GM10266 (cell line): ENCODE results near the gene LCLAT1.

ENCODE experiments used
- DNase-seq: peaks from one replicate; pipeline ENCODE4 v3.0.0; 2012; ENCODE audit errors: extremely low spot score
- CTCF ChIP-seq: IDR thresholded peaks from 2 replicates; pipeline ENCODE4 v1.5.1; 2012; ENCODE audit warnings: mild to moderate bottlenecking, low read depth; ENCODE audit not compliant: control insufficient read depth, insufficient read depth; ENCODE audit errors: missing control alignments

The LCLAT1 gene

GRCh38 chr2:30516166-30516565 lies 69.1 kb downstream of the LCLAT1 start:
- no peak for TF ChIP-seq CTCF
- DNase-seq, result no peak

DNA sequence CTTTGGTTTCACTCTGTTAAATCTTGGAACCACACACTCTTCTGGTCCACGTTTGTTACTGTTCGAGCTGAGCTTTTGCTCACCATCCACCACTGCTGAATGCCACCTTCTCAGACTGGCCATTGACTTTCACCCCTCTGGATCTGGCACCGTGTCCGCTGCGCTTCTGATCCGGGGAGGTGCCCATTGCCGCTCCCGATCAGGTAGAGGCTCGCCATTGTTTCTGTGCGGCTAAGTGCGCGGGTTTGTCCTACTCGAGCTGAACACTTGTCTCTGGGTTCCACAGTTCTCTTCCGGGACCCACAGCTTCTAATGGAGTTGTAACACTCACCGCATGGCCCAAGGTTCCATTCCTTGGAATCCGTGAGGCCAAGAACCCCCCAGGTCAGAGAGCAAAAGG lies 72.8 kb downstream of the LCLAT1 start:
- no peak for TF ChIP-seq CTCF
- DNase-seq, result no peak

GRCh38 chr2:30522421-30522820 lies 75.4 kb downstream of the LCLAT1 start:
- TF ChIP-seq CTCF, result no peak
- no peak for DNase-seq

- no peak for DNase-seq
- TF ChIP-seq CTCF, result no peak
Observed at GRCh38 chr2:30527411-30527810, 80.4 kb downstream of the LCLAT1 start.

DNA sequence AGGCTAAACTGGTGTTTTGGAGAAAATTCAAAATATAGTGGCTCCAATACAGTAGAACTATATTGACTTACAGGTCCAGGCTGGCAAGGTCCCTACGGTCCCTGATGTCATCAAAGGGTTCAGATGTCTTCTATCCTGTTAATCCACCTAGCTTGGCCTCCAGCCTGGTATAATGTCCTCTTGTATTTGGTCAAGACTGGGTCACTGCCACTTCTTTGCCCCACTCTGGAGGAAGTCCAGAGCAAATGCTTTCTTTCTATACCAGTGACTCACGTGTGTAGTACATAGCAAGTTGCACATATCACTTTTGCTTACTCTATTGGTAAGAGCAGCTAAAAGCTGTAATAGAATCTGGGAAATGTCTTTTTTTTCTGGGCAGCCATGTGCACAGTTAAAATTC lies 80.8 kb downstream of the LCLAT1 start:
- TF ChIP-seq CTCF, result no peak
- DNase-seq, result no peak

- DNase-seq, result no peak
- TF ChIP-seq CTCF, result no peak
Observed at GRCh38 chr2:30530346-30530745, 83.3 kb downstream of the LCLAT1 start.

DNA sequence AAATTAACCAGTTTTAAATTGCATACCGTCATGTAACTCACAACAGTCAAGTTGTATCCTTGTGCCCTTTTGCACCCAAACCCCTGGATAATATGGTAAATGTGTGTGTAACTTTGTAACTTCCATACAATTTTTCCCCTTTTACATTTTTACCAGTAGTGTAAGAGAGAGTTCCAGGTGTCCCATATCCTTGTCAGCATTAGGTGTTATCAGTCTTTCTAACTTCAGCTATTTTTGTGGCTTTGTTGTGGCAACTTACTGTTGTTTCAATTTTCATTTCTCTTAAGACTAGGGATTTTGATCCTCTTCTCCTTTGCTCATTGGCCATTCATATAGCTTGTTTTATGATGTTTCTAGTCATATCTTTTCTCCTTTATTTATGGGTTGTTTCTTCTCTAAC lies 94.6 kb downstream of the LCLAT1 start:
- no peak for DNase-seq
- no peak for TF ChIP-seq CTCF

- TF ChIP-seq CTCF, result no peak
- no peak for DNase-seq
Observed at GRCh38 chr2:30545875-30546274, 98.8 kb downstream of the LCLAT1 start.
